BLaER1 (cell line): ENCODE results near the gene CD3E.
A peak's percentile ranks its signal among the peaks of the same experiment; 100 is the strongest.

Experiments used
- H3K27ac ChIP-seq: shearing (Covaris generic); formaldehyde crosslinking; 2 replicates; pipeline ENCODE4 v1.8.1; 2022
- H3K27me3 ChIP-seq: shearing (Covaris generic); formaldehyde crosslinking; 2 replicates; pipeline ENCODE4 v1.8.1; 2022
- H3K36me3 ChIP-seq: shearing (Covaris generic); formaldehyde crosslinking; 2 replicates; pipeline ENCODE4 v1.8.1; 2022
- H3K4me1 ChIP-seq: shearing (Covaris generic); formaldehyde crosslinking; 2 replicates; pipeline ENCODE4 v1.8.1; 2022
- H3K4me2 ChIP-seq: shearing (Covaris generic); formaldehyde crosslinking; 2 replicates; pipeline ENCODE4 v1.8.1; 2022
- H3K4me3 ChIP-seq: shearing (Covaris generic); formaldehyde crosslinking; 2 replicates; pipeline ENCODE4 v1.8.1; 2022
- H3K9ac ChIP-seq: shearing (Covaris generic); formaldehyde crosslinking; 2 replicates; pipeline ENCODE4 v1.8.1; 2022
- H3K9me3 ChIP-seq: shearing (Covaris generic); formaldehyde crosslinking; 2 replicates; pipeline ENCODE4 v1.8.1; 2022
- H4K20me1 ChIP-seq: shearing (Covaris generic); formaldehyde crosslinking; 2 replicates; pipeline ENCODE4 v1.8.1; 2022
- Cebpa-rat ChIP-seq: shearing (Covaris generic); IDR thresholded peaks from 2 replicates; pipeline ENCODE4 v1.8.1; 2022

Gene CD3E

GRCh38 chr11:118304568-118305248 lies at the start of gene CD3E:
CD3E (plus strand) TSS chr11:118304730; CDS start chr11:118304953, 223 bp downstream.
- Histone ChIP-seq H3K9ac (no peak within 1 kb of the TSS), H4K20me1 (no peaks in the 10 kb centered on the region), H3K4me2 (peak within 1 kb of the TSS; percentile 35), H3K27ac (no peak within 1 kb of the TSS), H3K27me3 (no peaks in the 10 kb centered on the region), H3K36me3 (no peaks in the 10 kb centered on the region), H3K4me3 (no peak within 1 kb of the TSS), H3K9me3 (no peaks in the 10 kb centered on the region), H3K4me1 (peaks cover 25% of the 10 kb centered on the region)
- TF ChIP-seq Cebpa-rat: no peak

- no peak for TF ChIP-seq Cebpa-rat
- Histone ChIP-seq H3K9ac (no peak overlapping the region), H3K4me3 (no peak overlapping the region), H3K4me2 (no peak overlapping the region), H3K9me3 (no peaks in the 10 kb centered on the region), H3K4me1 (no peaks in the 10 kb centered on the region), H4K20me1 (no peaks in the 10 kb centered on the region), H3K27ac (no peak overlapping the region), H3K36me3 (no peaks in the 10 kb centered on the region), H3K27me3 (peaks cover 8% of the 10 kb centered on the region)
Observed at GRCh38 chr11:118258410-118258809, 46.1 kb upstream of the CD3E start.

- H4K20me1 ChIP-seq: no peaks in the 10 kb centered on the region
- no peak for TF ChIP-seq Cebpa-rat
- H3K9ac ChIP-seq: no peak overlapping the region
- H3K27ac ChIP-seq: no peak overlapping the region
- H3K4me2 ChIP-seq: no peak overlapping the region
- H3K9me3 ChIP-seq: no peaks in the 10 kb centered on the region
- no peaks in the 10 kb centered on the region for H3K36me3 ChIP-seq
- H3K4me1 ChIP-seq: no peaks in the 10 kb centered on the region
- H3K27me3 ChIP-seq: peaks cover 15% of the 10 kb centered on the region
- no peak overlapping the region for H3K4me3 ChIP-seq
Observed at GRCh38 chr11:118259138-118259537, 45.4 kb upstream of the CD3E start.

GRCh38 chr11:118260353-118260752 lies 44.2 kb upstream of the CD3E start:
- no peak for TF ChIP-seq Cebpa-rat
- no peaks in the 10 kb centered on the region for H3K9me3 ChIP-seq
- no peak overlapping the region for H3K27ac ChIP-seq
- H3K27me3 ChIP-seq: peaks cover 27% of the 10 kb centered on the region
- H3K4me2 ChIP-seq: no peak overlapping the region
- no peaks in the 10 kb centered on the region for H3K4me1 ChIP-seq
- H3K9ac ChIP-seq: no peak overlapping the region
- H3K4me3 ChIP-seq: no peak overlapping the region
- H3K36me3 ChIP-seq: no peaks in the 10 kb centered on the region
- H4K20me1 ChIP-seq: no peaks in the 10 kb centered on the region

GRCh38 chr11:118263112-118263511 lies 41.4 kb upstream of the CD3E start:
- TF ChIP-seq Cebpa-rat: no peak
- peaks cover 35% of the 10 kb centered on the region for H3K27me3 ChIP-seq
- no peak overlapping the region for H3K27ac ChIP-seq
- peaks cover 13% of the 10 kb centered on the region for H3K4me1 ChIP-seq
- no peak overlapping the region for H3K4me2 ChIP-seq
- H3K9me3 ChIP-seq: no peaks in the 10 kb centered on the region
- no peak overlapping the region for H3K9ac ChIP-seq
- H4K20me1 ChIP-seq: no peaks in the 10 kb centered on the region
- no peak overlapping the region for H3K4me3 ChIP-seq
- no peaks in the 10 kb centered on the region for H3K36me3 ChIP-seq

GRCh38 chr11:118263695-118264568 lies 40.6 kb upstream of the CD3E start, which contains the start of gene MPZL2:
MPZL2 (minus strand) TSS chr11:118264297; CDS start chr11:118264153, 144 bp downstream.
- no peak for TF ChIP-seq Cebpa-rat
- peaks cover 35% of the 10 kb centered on the region for H3K27me3 ChIP-seq
- H4K20me1 ChIP-seq: no peaks in the 10 kb centered on the region
- no peaks in the 10 kb centered on the region for H3K36me3 ChIP-seq
- no peak within 1 kb of the TSS for H3K27ac ChIP-seq
- H3K9ac ChIP-seq: no peak within 1 kb of the TSS
- H3K4me2 ChIP-seq: no peak within 1 kb of the TSS
- peaks cover 19% of the 10 kb centered on the region for H3K4me1 ChIP-seq
- no peak within 1 kb of the TSS for H3K4me3 ChIP-seq
- no peaks in the 10 kb centered on the region for H3K9me3 ChIP-seq

- no peak overlapping the region for H3K4me3 ChIP-seq
- H3K4me2 ChIP-seq: no peak overlapping the region
- no peak overlapping the region for H3K27ac ChIP-seq
- H3K36me3 ChIP-seq: no peaks in the 10 kb centered on the region
- no peaks in the 10 kb centered on the region for H3K9me3 ChIP-seq
- H3K27me3 ChIP-seq: peaks cover 35% of the 10 kb centered on the region
- no peak overlapping the region for H3K9ac ChIP-seq
- H3K4me1 ChIP-seq: peaks cover 19% of the 10 kb centered on the region
- H4K20me1 ChIP-seq: no peaks in the 10 kb centered on the region
- TF ChIP-seq Cebpa-rat: no peak
Observed at GRCh38 chr11:118264569-118265465, 39.7 kb upstream of the CD3E start.

GRCh38 chr11:118265954-118266353 lies 38.6 kb upstream of the CD3E start:
- Histone ChIP-seq H3K4me2 (no peak overlapping the region), H3K27me3 (peaks cover 35% of the 10 kb centered on the region), H3K9me3 (no peaks in the 10 kb centered on the region)

GRCh38 chr11:118267486-118267885 lies 37.0 kb upstream of the CD3E start:
- H3K9me3 ChIP-seq: no peaks in the 10 kb centered on the region
- peak overlapping the region; percentile 58 for H3K4me2 ChIP-seq
- H3K4me3 ChIP-seq: no peak overlapping the region
- H3K27me3 ChIP-seq: peaks cover 35% of the 10 kb centered on the region
- H3K27ac ChIP-seq: no peak overlapping the region
- peaks cover 19% of the 10 kb centered on the region for H3K4me1 ChIP-seq
- no peaks in the 10 kb centered on the region for H3K36me3 ChIP-seq
- no peaks in the 10 kb centered on the region for H4K20me1 ChIP-seq
- TF ChIP-seq Cebpa-rat: no peak
- H3K9ac ChIP-seq: no peak overlapping the region

More at GRCh38 chr11:118265954-118266353, 38.6 kb upstream of the CD3E start:
- peaks cover 19% of the 10 kb centered on the region for H3K4me1 ChIP-seq
- no peak overlapping the region for H3K4me3 ChIP-seq
- H3K9ac ChIP-seq: no peak overlapping the region
- no peaks in the 10 kb centered on the region for H4K20me1 ChIP-seq
- no peak for TF ChIP-seq Cebpa-rat
- H3K36me3 ChIP-seq: no peaks in the 10 kb centered on the region
- H3K27ac ChIP-seq: no peak overlapping the region
